Left renal pelvis (tissue), 4 donors: ENCODE measurements around the gene TMEM88. TPM values are rescaled to one million over a fixed set of nuclear protein-coding genes. Genes with fewer than 3 reads are reported as not detected.

Source experiments
- DNase-seq, 4 donors: peaks; one replicate each; pipeline ENCODE4 v3.0.0-alpha.2; 2013; ENCODE audit warnings: low read depth in 4 of 4, low spot score in 3 of 4
- polyA plus RNA-seq, 4 donors: library from polyadenylated mRNA; unstranded; fragments of 120-200 nt; gene quantifications; one replicate each; pipeline ENCODE4 v1.2.1, GENCODE V29; 2013; ENCODE audit not compliant: insufficient read length in 4 of 4

The TMEM88 gene
- polyA plus RNA-seq, 4 donors: 13.4 to 26.9 (median 24.7) TPM

DNA sequence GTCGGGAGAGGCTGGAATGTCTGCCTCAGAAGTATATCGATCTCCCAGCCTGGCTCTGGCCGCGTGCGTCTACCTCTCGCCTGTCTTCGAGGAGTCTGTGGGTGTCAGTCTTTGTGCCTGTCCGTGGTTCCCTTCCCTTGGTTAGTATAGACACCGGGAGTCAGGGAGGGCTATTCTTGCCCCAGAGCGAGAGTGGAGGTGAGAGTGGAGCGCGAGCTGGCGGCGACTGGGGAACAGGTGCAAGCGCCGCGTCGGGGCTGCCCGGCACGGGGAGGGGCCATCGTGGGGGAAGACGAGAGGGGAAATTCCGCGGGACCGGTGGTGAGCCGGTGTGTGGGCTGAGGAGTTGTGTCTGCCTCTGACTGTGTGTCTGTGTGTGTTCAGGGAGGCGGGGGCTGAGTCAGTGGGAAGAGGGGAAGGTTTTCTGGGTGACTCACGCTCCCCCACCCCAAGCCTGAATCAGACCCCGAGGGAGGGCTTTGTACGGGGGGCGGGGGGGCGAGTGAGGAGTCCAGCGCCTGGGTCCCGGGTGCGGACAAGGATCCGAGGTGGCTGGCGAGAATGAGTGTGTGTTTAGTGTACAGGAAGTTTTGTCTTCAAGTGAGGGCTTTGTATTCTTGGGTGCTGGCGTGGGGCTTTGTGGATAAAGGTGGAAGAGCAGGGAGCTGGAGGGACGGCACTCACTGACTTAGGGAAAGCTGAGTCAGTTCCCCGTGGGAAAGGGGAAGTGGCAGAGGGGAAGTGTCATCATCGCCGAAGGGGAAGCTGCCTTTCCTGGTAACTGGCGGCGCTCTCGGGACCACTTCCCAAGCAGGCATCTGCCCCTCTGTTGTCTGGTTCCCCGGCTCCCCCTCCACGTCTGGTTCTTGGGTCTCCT, 12.2 kb upstream of the TMEM88 start:
- DNase-seq: peak in 1 of 4 donors; percentile 19

- no peak for DNase-seq
Measured at GRCh38 chr17:7843257-7843535, 11.7 kb upstream of the TMEM88 start.

DNA sequence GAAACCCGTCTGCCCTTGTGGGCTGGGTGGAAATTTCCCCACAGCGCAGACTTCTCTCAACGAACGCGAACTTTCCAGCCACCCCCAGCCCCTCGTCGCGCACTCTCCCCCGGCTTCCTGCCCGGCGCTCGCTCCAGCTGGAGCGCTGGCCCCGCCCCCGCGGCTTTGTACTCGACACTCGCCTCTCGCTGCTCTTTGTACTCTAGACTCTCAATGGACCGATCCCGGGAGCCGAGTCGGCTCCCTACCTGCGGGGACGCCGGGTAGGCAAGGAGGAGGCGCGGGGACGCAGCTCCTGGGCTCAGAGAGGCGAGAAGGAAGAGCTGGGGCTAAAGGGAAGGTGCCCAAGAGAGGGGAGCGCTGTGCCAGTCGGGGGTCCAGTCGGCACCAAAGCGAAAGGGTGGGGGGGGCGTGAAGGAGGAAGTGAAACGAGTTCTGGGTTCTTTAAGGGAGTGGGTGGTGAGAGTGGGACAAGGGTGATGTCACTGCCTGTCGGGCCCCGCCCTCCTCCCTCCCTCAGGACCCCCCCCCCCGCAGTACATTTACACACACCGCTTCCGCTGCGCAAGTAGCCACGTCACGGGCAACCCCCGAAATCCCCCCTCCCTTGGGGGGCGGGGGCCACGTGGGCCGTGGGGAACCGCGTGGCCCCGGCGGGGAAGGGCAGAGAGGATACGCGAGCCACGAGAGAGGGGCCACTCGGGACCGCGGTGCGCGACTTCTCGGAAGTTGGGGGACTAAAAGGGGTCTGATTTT, 11.2 kb upstream of the TMEM88 start:
- DNase-seq: peak in 1 of 4 donors; percentile 65

- DNase-seq: peak; percentile 76 to 91 (median 82)
Measured at GRCh38 chr17:7844292-7845154, 10.3 kb upstream of the TMEM88 start.

DNA sequence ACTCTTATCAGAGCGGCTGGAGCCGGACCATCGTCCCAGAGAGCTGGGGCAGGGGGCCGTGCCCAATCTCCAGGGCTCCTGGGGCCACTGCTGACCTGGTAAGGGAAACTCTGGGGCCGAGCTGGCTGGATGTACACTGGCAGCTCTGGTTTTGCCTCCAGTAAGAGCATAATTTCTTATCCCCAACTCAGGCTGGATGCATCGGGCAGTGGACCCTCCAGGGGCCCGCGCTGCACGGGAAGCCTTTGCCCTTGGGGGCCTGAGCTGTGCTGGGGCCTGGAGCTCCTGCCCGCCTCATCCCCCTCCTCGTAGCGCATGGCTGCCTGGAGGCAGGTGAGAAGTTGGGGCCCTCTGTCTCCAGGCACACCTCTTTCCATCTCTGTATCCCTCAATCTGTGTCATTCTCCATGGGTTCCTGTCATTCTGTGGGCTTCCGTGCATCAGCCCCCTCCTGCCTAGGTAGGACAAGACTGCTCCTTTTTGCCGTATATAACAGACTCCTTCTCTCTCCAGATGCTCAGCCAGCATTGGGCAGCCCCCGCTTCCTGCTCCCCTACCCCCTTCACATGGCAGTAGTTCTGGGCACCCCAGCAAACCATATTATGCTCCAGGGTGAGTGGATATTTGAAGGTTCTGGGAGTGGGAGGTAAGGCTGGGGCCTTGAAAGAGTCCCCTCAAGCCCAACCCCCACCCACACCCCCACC, 9.4 kb upstream of the TMEM88 start:
- DNase-seq: no peak

DNA sequence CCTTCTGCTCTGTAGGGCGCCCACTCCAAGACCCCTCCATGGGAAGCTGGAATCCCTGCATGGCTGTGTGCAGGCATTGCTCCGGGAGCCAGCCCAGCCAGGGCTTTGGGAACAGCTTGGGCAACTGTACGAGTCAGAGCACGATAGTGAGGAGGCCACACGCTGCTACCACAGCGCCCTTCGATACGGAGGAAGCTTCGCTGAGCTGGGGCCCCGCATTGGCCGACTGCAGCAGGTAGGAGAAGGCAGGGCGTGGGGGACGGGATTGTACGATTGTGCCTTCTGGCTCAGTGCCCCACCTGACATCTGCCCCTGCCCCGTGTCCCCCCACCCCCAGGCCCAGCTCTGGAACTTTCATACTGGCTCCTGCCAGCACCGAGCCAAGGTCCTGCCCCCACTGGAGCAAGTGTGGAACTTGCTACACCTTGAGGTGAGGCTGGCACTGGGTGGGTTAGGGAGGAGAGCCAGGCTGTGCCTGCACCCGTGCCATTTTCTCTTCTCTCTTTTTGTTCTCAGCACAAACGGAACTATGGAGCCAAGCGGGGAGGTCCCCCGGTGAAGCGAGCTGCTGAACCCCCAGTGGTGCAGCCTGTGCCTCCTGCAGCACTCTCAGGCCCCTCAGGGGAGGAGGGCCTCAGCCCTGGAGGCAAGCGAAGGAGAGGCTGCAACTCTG, 8.7 kb upstream of the TMEM88 start:
- no peak for DNase-seq

- DNase-seq: no peak
Measured at GRCh38 chr17:7846765-7847661, 7.9 kb upstream of the TMEM88 start.

DNA sequence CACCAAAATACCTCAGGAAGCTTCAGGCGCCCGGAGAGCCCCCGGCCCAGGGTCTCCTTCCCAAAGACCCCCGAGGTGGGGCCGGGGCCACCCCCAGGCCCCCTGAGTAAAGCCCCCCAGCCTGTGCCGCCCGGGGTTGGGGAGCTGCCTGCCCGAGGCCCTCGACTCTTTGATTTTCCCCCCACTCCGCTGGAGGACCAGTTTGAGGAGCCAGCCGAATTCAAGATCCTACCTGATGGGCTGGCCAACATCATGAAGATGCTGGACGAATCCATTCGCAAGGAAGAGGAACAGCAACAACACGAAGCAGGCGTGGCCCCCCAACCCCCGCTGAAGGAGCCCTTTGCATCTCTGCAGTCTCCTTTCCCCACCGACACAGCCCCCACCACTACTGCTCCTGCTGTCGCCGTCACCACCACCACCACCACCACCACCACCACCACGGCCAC, 6.7 kb upstream of the TMEM88 start:
- DNase-seq: no peak

DNA sequence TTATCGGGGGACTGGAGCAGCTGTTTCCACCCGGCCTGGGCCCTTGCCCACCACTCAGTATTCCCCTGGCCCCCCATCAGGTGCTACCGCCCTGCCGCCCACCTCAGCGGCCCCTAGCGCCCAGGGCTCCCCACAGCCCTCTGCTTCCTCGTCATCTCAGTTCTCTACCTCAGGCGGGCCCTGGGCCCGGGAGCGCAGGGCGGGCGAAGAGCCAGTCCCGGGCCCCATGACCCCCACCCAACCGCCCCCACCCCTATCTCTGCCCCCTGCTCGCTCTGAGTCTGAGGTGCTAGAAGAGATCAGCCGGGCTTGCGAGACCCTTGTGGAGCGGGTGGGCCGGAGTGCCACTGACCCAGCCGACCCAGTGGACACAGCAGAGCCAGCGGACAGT, 6.1 kb upstream of the TMEM88 start:
- no peak for DNase-seq

GRCh38 chr17:7849130-7849750, 5.6 kb upstream of the TMEM88 start:
- DNase-seq: no peak

DNA sequence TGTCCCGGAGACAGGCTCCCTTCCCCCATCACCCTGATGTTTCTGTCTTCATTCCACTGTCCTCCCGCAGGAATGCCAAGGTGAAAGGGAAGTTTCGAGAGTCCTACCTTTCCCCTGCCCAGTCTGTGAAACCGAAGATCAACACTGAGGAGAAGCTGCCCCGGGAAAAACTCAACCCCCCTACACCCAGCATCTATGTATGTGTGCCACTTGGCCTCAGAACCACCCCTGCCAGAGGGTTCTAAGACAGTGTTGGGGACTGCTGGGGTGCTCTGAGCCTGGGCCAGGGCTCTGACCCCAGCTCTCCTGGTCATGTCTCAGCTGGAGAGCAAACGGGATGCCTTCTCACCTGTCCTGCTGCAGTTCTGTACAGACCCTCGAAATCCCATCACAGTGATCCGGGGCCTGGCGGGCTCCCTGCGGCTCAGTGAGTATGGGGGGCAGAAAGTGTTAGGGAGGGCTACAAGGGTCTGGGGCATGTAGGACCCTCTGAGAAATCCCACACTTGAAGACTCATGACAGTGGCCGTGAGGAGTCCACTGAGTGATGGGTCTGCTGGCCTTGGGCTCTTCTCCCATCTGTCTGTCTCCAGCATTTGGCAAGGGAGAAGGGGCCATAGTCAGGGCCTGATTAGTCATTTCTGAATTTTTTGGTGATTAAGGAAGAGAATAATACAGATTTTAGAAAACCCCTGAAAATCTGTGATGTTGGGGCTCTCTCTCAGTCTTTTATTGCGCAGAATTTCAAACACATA, 4.9 kb upstream of the TMEM88 start:
- no peak for DNase-seq

GRCh38 chr17:7850701-7851437, 4.0 kb upstream of the TMEM88 start:
- no peak for DNase-seq

DNA sequence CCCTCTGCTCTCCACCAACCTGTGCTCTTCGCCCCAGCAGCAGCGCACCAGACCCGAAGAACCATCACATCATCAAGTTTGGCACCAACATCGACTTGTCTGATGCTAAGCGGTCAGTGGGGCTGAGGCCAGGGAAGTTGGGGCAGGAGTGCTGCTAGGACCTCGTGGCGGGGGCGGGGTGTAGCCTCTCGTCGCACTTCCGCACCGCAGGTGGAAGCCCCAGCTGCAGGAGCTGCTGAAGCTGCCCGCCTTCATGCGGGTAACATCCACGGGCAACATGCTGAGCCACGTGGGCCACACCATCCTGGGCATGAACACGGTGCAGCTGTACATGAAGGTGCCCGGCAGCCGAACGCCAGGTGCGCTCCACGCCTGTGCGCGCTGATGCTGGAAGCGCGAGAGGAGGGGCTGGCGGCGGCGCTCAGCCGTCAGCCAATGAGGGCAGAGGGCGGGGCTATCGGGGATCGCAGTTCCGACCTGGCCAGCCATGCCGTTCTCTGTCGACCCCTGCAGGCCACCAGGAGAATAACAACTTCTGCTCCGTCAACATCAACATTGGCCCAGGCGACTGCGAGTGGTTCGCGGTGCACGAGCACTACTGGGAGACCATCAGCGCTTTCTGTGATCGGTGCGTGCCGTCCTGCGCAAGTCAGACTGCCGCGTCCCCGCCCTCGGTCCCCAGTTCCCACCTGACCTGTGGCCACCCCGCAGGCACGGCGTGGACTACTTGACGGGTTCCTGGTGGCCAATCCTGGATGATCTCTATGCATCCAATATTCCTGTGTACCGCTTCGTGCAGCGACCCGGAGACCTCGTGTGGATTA, 3.2 kb upstream of the TMEM88 start:
- DNase-seq: peak in 3 of 4 donors; percentile 75 to 82 (median 77)

GRCh38 chr17:7852262-7852670, 2.6 kb upstream of the TMEM88 start:
- DNase-seq: no peak

- DNase-seq: no peak
Measured at GRCh38 chr17:7852919-7853690, 1.8 kb upstream of the TMEM88 start.
